ENCODE results near the gene SDK1.

SDK1 gene

GRCh38 chr7:4255336-4255735, 954.3 kb downstream of the SDK1 start:
- H3K27ac ChIP-seq (ENCODE audit: extremely low read depth, low read depth, low read length): no peak overlapping the region
- no peaks in the 10 kb centered on the region for H3K9me3 ChIP-seq (ENCODE audit: control insufficient read depth, insufficient read depth, low read depth, low read length)
- ChIA-PET CTCF (no interaction called here), POLR2A (no interaction called here)
- H3K4me1 ChIP-seq (ENCODE audit: control insufficient read depth, insufficient read depth, low read length): no peaks in the 10 kb centered on the region
- no peak overlapping the region for H3K4me3 ChIP-seq (ENCODE audit: low read depth, low read length)
- no peak for TF ChIP-seq ZBTB11 (tag by site-specific recombination; conservative IDR thresholded peaks at IDR 0.05; ENCODE audit: low read depth)
- TF ChIP-seq ZNF704 (tag by site-specific recombination; IDR thresholded peaks at IDR 0.05): no peak
- TF ChIP-seq IKZF3 (tag by site-specific recombination; IDR thresholded peaks at IDR 0.05): no peak
- TF ChIP-seq HOXD13 (CRISPR knock-in tag; IDR thresholded peaks at IDR 0.05; ENCODE audit: borderline replicate concordance): no peak
- no peak for TF ChIP-seq WT1 (tag by site-specific recombination; IDR thresholded peaks at IDR 0.05)
- no peaks in the 10 kb centered on the region for H3K36me3 ChIP-seq (ENCODE audit: control insufficient read depth in 2 of 2, insufficient read depth in 1 of 2, low read length in 2 of 2)

- Histone ChIP-seq H3K4me3 (ENCODE audit: low read depth, low read length) (no peak overlapping the region), H3K4me1 (ENCODE audit: control insufficient read depth, insufficient read depth, low read length) (no peaks in the 10 kb centered on the region), H3K36me3 (ENCODE audit: control insufficient read depth in 2 of 2, insufficient read depth in 1 of 2, low read length in 2 of 2) (no peaks in the 10 kb centered on the region), H3K9me3 (ENCODE audit: control insufficient read depth, insufficient read depth, low read depth, low read length) (no peaks in the 10 kb centered on the region), H3K27ac (ENCODE audit: extremely low read depth, low read depth, low read length) (no peak overlapping the region)
- no peak for TF ChIP-seq YY1 (tag by site-specific recombination; IDR thresholded peaks at IDR 0.05)
- TF ChIP-seq SP2 (tag by site-specific recombination; IDR thresholded peaks at IDR 0.05): no peak
- TF ChIP-seq KLF10 (tag by site-specific recombination; IDR thresholded peaks at IDR 0.05): no peak
- ChIA-PET CTCF (no interaction called here), POLR2A (no interaction called here)
These were observed 955.2 kb downstream of the SDK1 start for GRCh38 chr7:4256286-4256685.

- POLR2A ChIA-PET: no interaction called here
- H3K27ac ChIP-seq (ENCODE audit: extremely low read depth, low read depth, low read length): no peak overlapping the region
- H3K9me3 ChIP-seq (ENCODE audit: control insufficient read depth, insufficient read depth, low read depth, low read length): no peaks in the 10 kb centered on the region
- TF ChIP-seq ZNF513 (tag by site-specific recombination; IDR thresholded peaks at IDR 0.05) (no peak), ZIC2 (tag by site-specific recombination; IDR thresholded peaks at IDR 0.05) (no peak), ZNF792 (tag by site-specific recombination; IDR thresholded peaks at IDR 0.05) (no peak), ZNF19 (tag by site-specific recombination; IDR thresholded peaks at IDR 0.05; ENCODE audit: low read depth) (no peak), ZBTB6 (tag by site-specific recombination; IDR thresholded peaks at IDR 0.05) (no peak), KLF16 (tag by site-specific recombination; IDR thresholded peaks at IDR 0.05) (no peak), ZBTB8A (tag by site-specific recombination; IDR thresholded peaks at IDR 0.05) (no peak), ZNF707 (tag by site-specific recombination; IDR thresholded peaks at IDR 0.05) (no peak), ZNF623 (tag by site-specific recombination; IDR thresholded peaks at IDR 0.05) (no peak), SCRT1 (tag by site-specific recombination; IDR thresholded peaks at IDR 0.05; ENCODE audit: borderline replicate concordance) (no peak), ZBTB49 (tag by site-specific recombination; IDR thresholded peaks at IDR 0.05; ENCODE audit: low read depth) (no peak), ZNF629 (tag by site-specific recombination; IDR thresholded peaks at IDR 0.05) (no peak), HOXD13 (CRISPR knock-in tag; IDR thresholded peaks at IDR 0.05; ENCODE audit: borderline replicate concordance) (no peak)
These were observed 956.4 kb downstream of the SDK1 start for GRCh38 chr7:4257146-4258111.

More at GRCh38 chr7:4257146-4258111, 956.4 kb downstream of the SDK1 start:
- H3K4me1 ChIP-seq (ENCODE audit: control insufficient read depth, insufficient read depth, low read length): no peaks in the 10 kb centered on the region
- CTCF ChIA-PET: interaction anchor here (0.6 kb wide), 1 partner anchor 777 kb away, joined by 3 read pairs; no protein-coding TSS in a partner anchor
- H3K4me3 ChIP-seq (ENCODE audit: low read depth, low read length): no peak overlapping the region
- H3K36me3 ChIP-seq (ENCODE audit: control insufficient read depth in 2 of 2, insufficient read depth in 1 of 2, low read length in 2 of 2): no peaks in the 10 kb centered on the region

Data from HEK293 (cell line).